Keratinocyte (primary cell): ENCODE data around the gene MINK1. TPM values are rescaled to one million over a fixed set of nuclear protein-coding genes. Genes with fewer than 3 reads are reported as not detected.

Experiments
- DNase-seq: peaks from one replicate; pipeline ENCODE4 v3.0.0-alpha.2; 2011; ENCODE audit warnings: low read depth, missing footprints, low spot score
- FAIRE-seq: peaks from 2 replicates; lab custom pipeline; 2011; peaks lifted over from hg19 to GRCh38; lab: Jason Lieb, UNC
- H2AFZ ChIP-seq: 2 replicates; pipeline ENCODE4 v1.6.0; 2012; ENCODE audit warnings: low read length, control low read depth, inconsistent platforms; ENCODE audit not compliant: control insufficient read depth
- H3K27ac ChIP-seq: 2 replicates; pipeline ENCODE4 v1.5.1; 2011; ENCODE audit warnings: low read length; ENCODE audit not compliant: control insufficient read depth, insufficient read depth
- H3K27me3 ChIP-seq: 3 replicates; pipeline ENCODE4 v1.6.0; 2011; ENCODE audit warnings: low read length; ENCODE audit not compliant: control insufficient read depth, insufficient read depth; ENCODE audit errors: extremely low read depth
- H3K36me3 ChIP-seq, 2 experiments: 2 replicates in 1 of 2; 3 replicates in 1 of 2; pipeline ENCODE4 v1.5.1; 2011; ENCODE audit warnings: low read length in 2 of 2, mild to moderate bottlenecking in 1 of 2; ENCODE audit not compliant: control insufficient read depth in 2 of 2, insufficient read depth in 2 of 2; ENCODE audit errors: extremely low read depth in 1 of 2
- H3K4me1 ChIP-seq: 3 replicates; pipeline ENCODE4 v1.5.1; 2011; ENCODE audit warnings: low read length; ENCODE audit not compliant: control insufficient read depth, insufficient read depth; ENCODE audit errors: extremely low read depth
- H3K4me2 ChIP-seq: 3 replicates; pipeline ENCODE4 v1.6.0; 2011; ENCODE audit warnings: low read depth, low read length; ENCODE audit not compliant: control insufficient read depth, insufficient read depth; ENCODE audit errors: extremely low read depth
- H3K4me3 ChIP-seq, 3 experiments: fragments of 200-600 bp in 1 of 3; sonication (generic) in 1 of 3; 2 replicates in 2 of 3; 3 replicates in 1 of 3; pipeline ENCODE4 v1.5.1; 2011 to 2016; ENCODE audit warnings: low read length in 3 of 3, mild to moderate bottlenecking in 3 of 3, control low read depth in 2 of 3, inconsistent platforms in 1 of 3, low read depth in 1 of 3, mixed read lengths in 1 of 3, mixed run types in 1 of 3, moderate library complexity in 1 of 3; ENCODE audit not compliant: control insufficient read depth in 2 of 3, insufficient read depth in 2 of 3; ENCODE audit errors: extremely low read depth in 1 of 3
- H3K79me2 ChIP-seq: 2 replicates; pipeline ENCODE4 v1.6.0; 2012; ENCODE audit warnings: low read length; ENCODE audit not compliant: control insufficient read depth, insufficient read depth
- H3K9ac ChIP-seq: 3 replicates; pipeline ENCODE4 v1.6.0; 2011; ENCODE audit warnings: low read length; ENCODE audit not compliant: control insufficient read depth, insufficient read depth; ENCODE audit errors: extremely low read depth
- H3K9me1 ChIP-seq: 3 replicates; pipeline ENCODE4 v1.6.0; 2011; ENCODE audit warnings: low read length; ENCODE audit not compliant: control insufficient read depth, insufficient read depth; ENCODE audit errors: extremely low read depth
- H3K9me3 ChIP-seq: 2 replicates; pipeline ENCODE4 v1.5.1; 2012; ENCODE audit warnings: low read depth, low read length; ENCODE audit not compliant: control insufficient read depth
- H4K20me1 ChIP-seq: 3 replicates; pipeline ENCODE4 v1.6.0; 2011; ENCODE audit warnings: low read length; ENCODE audit not compliant: control insufficient read depth, insufficient read depth; ENCODE audit errors: extremely low read depth
- CTCF ChIP-seq, 3 experiments: IDR thresholded peaks in 1 of 3; conservative IDR thresholded peaks in 1 of 3; optimal IDR thresholded peaks in 1 of 3; 2 replicates in 2 of 3; 3 replicates in 1 of 3; pipeline versions ENCODE3 to v1.5.1; 2011; ENCODE audit warnings: low read length in 3 of 3, mild to moderate bottlenecking in 3 of 3, moderate library complexity in 2 of 3, control low read depth in 1 of 3, inconsistent platforms in 1 of 3; ENCODE audit not compliant: insufficient read depth in 2 of 3; ENCODE audit errors: extremely low read depth in 1 of 3
- EZH2 ChIP-seq: IDR thresholded peaks from one replicate; pipeline ENCODE4 v1.6.1; 2012; ENCODE audit warnings: inconsistent platforms, mild to moderate bottlenecking, low read length, moderate library complexity
- dilution Hi-C: fragments of 300-500 bp; cut with MboI; formaldehyde crosslinking; loops from one replicate; pipeline ENCODE4 v1.7.0; 2020; ENCODE audit warnings: low sequenced_read_pairs; ENCODE audit not compliant: extremely low pct_ligation_motif_present
- polyA plus RNA-seq, 5 experiments: library from polyadenylated mRNA; depleted of rRNA in 3 of 5; stranded (reverse) in 3 of 5; stranded (forward) in 1 of 5; unstranded in 1 of 5; fragments of >200 nt; gene quantifications; 1 replicate in 1 of 5; 2 replicates in 3 of 5; 3 replicates in 1 of 5; pipeline versions ENCODE4 v1.2.1 to v1.2.3, GENCODE V29; 2011 to 2012; ENCODE audit warnings: missing spikeins in 2 of 5, low read depth in 1 of 5, low replicate concordance in 1 of 5

Gene MINK1
- polyA plus RNA-seq, 1 donor (not counting 4 experiments of a cell fraction or from before 2014, with no cell fraction given), result 82.8 TPM

- Histone ChIP-seq H3K4me3 (peak overlapping the region; percentile 57 to 82 (median 68)), H3K9ac (peak overlapping the region; percentile 79), H3K27me3 (peaks cover 11% of the 10 kb centered on the region), H3K36me3 (no peaks in the 10 kb centered on the region), H3K4me2 (peak overlapping the region; percentile 90), H3K9me3 (no peaks in the 10 kb centered on the region), H4K20me1 (no peaks in the 10 kb centered on the region), H3K79me2 (peaks cover 6% of the 10 kb centered on the region), H3K27ac (no peak overlapping the region), H2AFZ (peak overlapping the region; percentile 62), H3K9me1 (no peaks in the 10 kb centered on the region), H3K4me1 (peaks cover 25% of the 10 kb centered on the region)
- FAIRE-seq (no peak), DNase-seq (no peak)
- dilution Hi-C loops, result no loop called here
- TF ChIP-seq CTCF (optimal IDR thresholded peaks at IDR 0.05 in 1 of 3, IDR thresholded peaks at IDR 0.05 in 1 of 3, conservative IDR thresholded peaks at IDR 0.05 in 1 of 3; ENCODE audit: extremely low read depth in 1 of 3, insufficient read depth in 2 of 3, low read length in 3 of 3), result peak in 1 of 3 experiments; percentile 11
- no peak for TF ChIP-seq EZH2
Measured at GRCh38 chr17:4788159-4788806, 44.9 kb upstream of the MINK1 start.

DNA sequence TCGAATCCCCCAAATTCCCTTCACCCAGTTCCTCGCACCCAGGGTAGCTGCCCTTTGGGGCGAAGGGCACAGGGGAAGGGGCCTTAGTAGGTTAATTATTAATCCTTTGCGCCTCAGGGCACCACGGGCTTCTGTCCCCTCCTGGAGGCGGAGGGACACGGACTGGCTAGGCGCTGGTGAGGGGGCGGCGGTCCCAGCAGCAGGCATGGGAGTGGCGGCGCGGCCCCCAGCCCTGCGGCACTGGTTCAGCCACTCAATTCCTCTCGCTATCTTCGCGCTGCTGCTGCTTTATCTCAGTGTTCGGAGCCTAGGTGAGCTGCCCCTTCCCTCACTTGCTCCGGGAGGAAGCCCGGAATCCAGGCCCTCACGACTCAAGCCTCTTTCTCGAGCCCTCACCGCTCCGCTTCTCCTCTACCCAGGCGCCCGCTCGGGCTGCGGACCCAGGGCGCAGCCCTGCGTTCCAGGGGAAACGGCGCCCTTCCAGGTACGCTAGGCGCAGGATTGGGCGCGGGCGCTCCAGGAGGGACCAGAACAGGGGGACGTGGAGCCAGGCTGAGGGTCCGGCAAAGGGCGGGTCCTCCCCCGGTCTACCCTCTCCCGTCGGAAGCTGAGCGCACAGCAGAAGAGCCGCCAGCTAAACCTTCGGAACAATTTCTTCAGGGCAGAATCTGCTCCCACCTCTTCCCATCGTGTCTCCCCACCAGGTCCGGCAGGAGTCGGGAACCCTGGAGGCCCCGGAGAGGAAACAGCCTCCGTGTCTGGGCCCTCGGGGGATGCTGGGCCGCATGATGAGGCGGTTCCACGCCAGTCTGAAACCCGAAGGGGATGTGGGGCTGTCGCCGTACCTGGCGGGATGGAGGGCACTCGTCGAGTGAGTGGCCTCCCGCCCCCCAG, 44.1 kb upstream of the MINK1 start, which contains the start of gene GLTPD2:
Gene GLTPD2, plus strand, starts transcription at position 158 of the 894 bp plus-strand sequence. Its CDS starts 48 bp downstream, at position 206.
- Histone ChIP-seq H3K9me3 (no peaks in the 10 kb centered on the region), H3K27me3 (peaks cover 11% of the 10 kb centered on the region), H3K79me2 (peaks cover 6% of the 10 kb centered on the region), H4K20me1 (no peaks in the 10 kb centered on the region), H3K27ac (peak within 1 kb of the TSS; percentile 75), H3K9me1 (no peaks in the 10 kb centered on the region), H3K4me1 (peaks cover 25% of the 10 kb centered on the region), H3K4me2 (peak within 1 kb of the TSS; percentile 90), H3K36me3 (no peaks in the 10 kb centered on the region), H2AFZ (peak within 1 kb of the TSS; percentile 74), H3K4me3 (peak within 1 kb of the TSS; percentile 57 to 82 (median 68)), H3K9ac (peak within 1 kb of the TSS; percentile 79)
- DNase-seq, result no peak
- FAIRE-seq, result no peak
- dilution Hi-C loops, result no loop called here
- TF ChIP-seq EZH2 (no peak), CTCF (optimal IDR thresholded peaks at IDR 0.05 in 1 of 3, IDR thresholded peaks at IDR 0.05 in 1 of 3, conservative IDR thresholded peaks at IDR 0.05 in 1 of 3; ENCODE audit: extremely low read depth in 1 of 3, insufficient read depth in 2 of 3, low read length in 3 of 3) (no peak)
